WERI-Rb-1 (cell line): ENCODE results near the gene CCBE1.

ENCODE experiments used
- DNase-seq: peaks from one replicate; pipeline ENCODE4 v3.0.0-alpha.2; 2020
- H3K27ac ChIP-seq: fragments of 250-450 bp; sonication (Bioruptor Pico); 2 replicates; pipeline ENCODE4 v1.5.1; 2020; ENCODE audit warnings: mild to moderate bottlenecking, moderate library complexity
- H3K27me3 ChIP-seq: fragments of 250-450 bp; sonication (Bioruptor Pico); 2 replicates; pipeline ENCODE4 v1.5.1; 2021; ENCODE audit warnings: mild to moderate bottlenecking, low read depth, moderate library complexity; ENCODE audit not compliant: insufficient read depth, severe bottlenecking
- H3K36me3 ChIP-seq: fragments of 250-450 bp; sonication (Bioruptor Pico); 2 replicates; pipeline ENCODE4 v1.5.1; 2020; ENCODE audit warnings: mild to moderate bottlenecking, moderate library complexity
- H3K4me3 ChIP-seq: 2 replicates; pipeline ENCODE4 v1.5.1; 2011; ENCODE audit warnings: low read depth, mild to moderate bottlenecking, control low read depth, low read length
- H3K9me3 ChIP-seq: fragments of 250-450 bp; sonication (Bioruptor Pico); 2 replicates; pipeline ENCODE4 v1.5.1; 2021; ENCODE audit warnings: mild to moderate bottlenecking, moderate library complexity; ENCODE audit not compliant: severe bottlenecking
- CTCF ChIP-seq: IDR thresholded peaks from 2 replicates; pipeline ENCODE4 v1.5.1; 2011; ENCODE audit warnings: low read depth, mild to moderate bottlenecking, control low read depth, inconsistent platforms, low read length

The CCBE1 gene

DNA sequence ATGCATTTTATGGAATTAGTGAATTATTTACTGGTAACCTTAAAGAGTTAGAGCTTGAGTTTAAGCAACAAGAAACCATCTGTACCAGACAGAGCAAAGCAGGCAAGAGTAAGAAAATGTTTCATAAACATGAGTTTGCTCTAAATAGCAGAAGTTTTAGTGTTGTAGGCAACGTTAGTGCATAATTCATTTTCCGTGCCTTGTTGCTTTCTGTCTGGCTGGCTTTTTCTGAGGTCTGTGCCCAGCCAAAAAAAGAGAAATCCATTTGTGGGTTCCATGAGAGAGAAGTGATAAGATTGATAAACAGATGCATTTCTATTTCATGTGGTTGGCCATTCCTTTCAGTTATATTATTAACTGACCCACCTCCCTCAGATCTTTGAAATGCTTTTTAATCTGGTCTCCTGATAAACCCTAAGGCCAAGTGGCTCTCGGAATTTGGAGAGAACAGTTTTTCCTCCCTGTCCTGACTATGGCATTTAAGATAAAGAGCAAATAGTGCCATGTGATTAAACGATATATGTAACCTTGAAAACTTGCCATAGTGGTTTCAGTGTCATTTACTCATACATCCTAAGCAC lies 198.6 kb downstream of the CCBE1 start:
- no peaks in the 10 kb centered on the region for H3K36me3 ChIP-seq
- no peaks in the 10 kb centered on the region for H3K27me3 ChIP-seq
- no peak overlapping the region for H3K4me3 ChIP-seq
- H3K9me3 ChIP-seq, result peaks cover 10% of the 10 kb centered on the region
- DNase-seq, result no peak
- no peak for TF ChIP-seq CTCF
- H3K27ac ChIP-seq, result no peak overlapping the region

DNA sequence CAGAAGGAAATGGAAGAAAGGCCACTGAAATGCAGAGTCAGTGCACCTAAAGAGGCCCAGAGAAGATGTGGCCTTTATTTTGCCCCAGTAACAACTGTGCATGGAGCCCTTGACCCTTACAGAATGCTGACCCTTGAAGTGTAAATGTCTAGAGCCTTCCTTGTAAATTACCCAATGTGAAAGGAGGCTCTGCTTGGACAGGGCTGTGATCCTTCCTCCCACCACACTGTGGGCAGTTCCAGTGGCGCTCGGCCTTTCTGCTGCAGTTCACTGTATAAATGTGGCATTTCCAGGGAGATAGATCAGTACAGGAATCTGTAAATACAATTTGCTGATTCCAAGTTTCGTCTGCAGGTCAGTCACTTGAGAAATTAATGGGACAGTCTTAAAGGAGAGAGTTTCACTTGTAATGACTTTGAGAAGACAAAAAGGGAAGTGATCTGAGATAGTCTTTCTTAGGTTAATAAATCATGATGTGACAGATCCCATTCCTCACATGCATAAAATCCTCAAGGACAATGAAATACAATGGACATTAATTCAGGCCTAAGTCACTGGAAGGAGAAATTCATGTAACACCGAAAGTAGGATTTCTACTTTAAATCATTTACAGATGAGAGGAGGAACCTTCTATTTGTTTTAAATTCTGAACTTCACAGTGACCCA lies 204.3 kb downstream of the CCBE1 start:
- Histone ChIP-seq H3K27me3 (no peaks in the 10 kb centered on the region), H3K4me3 (no peak overlapping the region), H3K36me3 (no peaks in the 10 kb centered on the region), H3K9me3 (no peaks in the 10 kb centered on the region), H3K27ac (no peak overlapping the region)
- no peak for TF ChIP-seq CTCF
- DNase-seq, result no peak

DNA sequence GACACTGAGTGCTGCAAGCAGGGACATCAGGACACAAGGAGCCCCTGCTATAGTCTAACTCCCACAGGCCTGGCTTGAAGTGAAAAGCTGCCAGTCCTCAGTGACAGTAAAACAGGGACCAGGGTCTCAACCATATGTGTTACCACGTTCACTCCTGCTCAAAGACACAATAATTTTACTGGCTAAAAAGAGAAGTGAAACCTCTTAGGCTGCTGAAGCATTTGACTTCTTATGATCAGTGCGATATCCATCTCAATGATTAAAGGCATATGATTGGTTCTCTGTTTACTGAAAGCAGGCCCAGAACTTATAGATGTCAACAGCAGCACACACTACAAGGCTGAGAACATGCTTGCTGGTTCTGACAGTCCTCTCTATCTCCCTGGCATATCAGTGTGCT lies 208.3 kb downstream of the CCBE1 start:
- Histone ChIP-seq H3K27ac (no peak overlapping the region), H3K9me3 (no peaks in the 10 kb centered on the region), H3K36me3 (no peaks in the 10 kb centered on the region), H3K4me3 (no peak overlapping the region), H3K27me3 (no peaks in the 10 kb centered on the region)
- TF ChIP-seq CTCF, result no peak
- DNase-seq, result no peak

GRCh38 chr18:59485382-59485781 lies 211.8 kb downstream of the CCBE1 start:
- no peak for TF ChIP-seq CTCF
- Histone ChIP-seq H3K27me3 (no peaks in the 10 kb centered on the region), H3K9me3 (no peaks in the 10 kb centered on the region), H3K36me3 (no peaks in the 10 kb centered on the region), H3K4me3 (no peak overlapping the region), H3K27ac (no peak overlapping the region)
- no peak for DNase-seq

GRCh38 chr18:59484561-59485328 lies 212.5 kb downstream of the CCBE1 start:
- TF ChIP-seq CTCF, result no peak
- H3K4me3 ChIP-seq, result no peak overlapping the region
- no peaks in the 10 kb centered on the region for H3K27me3 ChIP-seq
- no peak overlapping the region for H3K27ac ChIP-seq
- no peaks in the 10 kb centered on the region for H3K36me3 ChIP-seq
- H3K9me3 ChIP-seq, result no peaks in the 10 kb centered on the region
- DNase-seq, result no peak
